Measurements from ENCODE around the gene IGF2BP2.
"Not testable (repeated sequence)": the region's sequence is repeated elsewhere in the genome, so short reads cannot be mapped to it uniquely, and the experiment has no call there.

Gene IGF2BP2

DNA sequence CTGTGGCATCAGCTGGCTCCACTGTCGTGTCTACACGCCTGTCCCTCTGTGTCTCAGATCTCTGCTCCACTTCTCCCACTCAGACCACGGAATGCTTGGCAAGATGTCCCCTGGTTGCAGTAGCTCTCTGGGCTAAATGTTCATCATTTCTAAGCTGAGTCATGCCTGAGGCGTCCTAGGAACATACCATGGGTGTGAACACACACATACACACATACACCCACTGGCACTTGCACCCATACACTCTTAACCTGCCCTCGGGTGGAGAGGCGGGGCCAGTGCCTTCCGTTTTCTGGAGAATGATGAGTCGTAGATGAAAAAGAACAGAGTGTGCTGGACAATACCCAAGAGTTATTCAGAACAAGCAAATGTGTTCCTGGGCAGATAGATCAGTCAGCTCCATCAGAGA is 166.3 kb downstream of the IGF2BP2 start:
- no peak for DNase-seq

GRCh38 chr3:185657691-185658503 is 166.9 kb downstream of the IGF2BP2 start:
- no peak for DNase-seq

GRCh38 chr3:185657211-185657610 is 167.6 kb downstream of the IGF2BP2 start:
- no peak for DNase-seq

DNA sequence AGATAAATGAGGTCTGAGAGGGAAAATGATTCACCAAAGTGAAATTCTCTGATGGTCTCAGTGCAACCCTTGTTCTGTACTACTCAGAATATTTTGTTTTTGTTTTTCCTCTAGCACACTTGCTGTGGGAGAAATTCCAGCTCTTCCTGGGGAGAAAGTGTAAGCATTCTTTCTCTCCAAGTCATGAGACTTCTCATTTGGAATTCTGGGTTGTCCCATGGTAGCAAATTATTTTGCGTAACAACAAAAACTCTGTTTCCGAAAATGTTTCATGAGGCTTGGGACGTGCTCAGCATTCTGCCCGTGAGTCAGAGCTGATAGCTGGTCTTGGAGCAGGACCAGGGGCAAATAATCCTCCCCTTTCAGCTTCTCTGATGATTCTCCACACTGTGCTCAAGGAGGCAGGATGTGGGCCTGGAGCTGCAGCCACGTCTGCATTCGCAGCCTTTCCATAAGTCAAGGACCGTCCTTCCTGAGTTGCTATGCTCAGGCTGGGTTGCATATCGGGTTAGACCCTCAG is 168.5 kb downstream of the IGF2BP2 start:
- DNase-seq, result peak; percentile 23 to 34

DNA sequence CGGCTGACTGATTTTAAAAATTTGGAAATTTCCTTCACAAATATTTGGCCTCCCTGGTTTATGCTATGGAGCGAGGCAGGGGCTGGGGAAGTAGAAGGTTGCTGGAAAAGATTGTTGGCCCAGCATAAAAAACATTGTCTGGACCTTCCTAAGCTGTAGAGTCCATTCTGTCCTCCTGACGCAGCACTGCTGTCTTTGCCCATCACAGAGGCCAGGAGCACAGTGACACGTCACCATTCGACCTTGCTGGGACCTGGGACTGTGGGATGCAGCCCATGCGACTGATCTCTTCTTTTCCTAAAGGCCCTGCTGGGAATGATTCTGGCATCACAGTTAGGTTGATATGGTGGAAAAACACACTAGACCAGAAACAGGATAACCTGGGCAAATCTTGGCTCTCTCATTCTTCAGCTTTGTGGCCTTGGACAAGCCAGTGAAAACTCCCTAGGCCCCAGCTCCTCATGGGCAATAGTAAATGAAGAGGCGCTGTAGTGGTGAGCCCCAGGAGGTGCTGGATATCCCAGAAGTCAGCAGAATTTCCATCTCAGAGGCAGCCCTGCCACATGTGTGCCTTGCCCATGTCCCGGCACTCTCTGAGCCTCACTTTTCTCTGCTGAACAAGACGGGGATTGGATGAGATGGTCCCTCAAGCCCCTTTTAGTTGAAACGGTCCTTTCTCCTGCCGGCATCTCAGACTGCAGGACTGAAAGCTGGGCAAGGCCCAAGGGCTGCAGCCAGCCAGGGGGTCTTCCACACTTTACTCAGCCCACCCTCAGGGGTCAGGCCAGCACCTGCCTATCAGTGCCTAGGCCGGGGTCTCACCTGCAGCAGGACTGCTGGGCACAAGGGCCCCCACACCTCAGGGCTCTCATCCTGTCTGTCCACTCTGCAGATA is 169.2 kb downstream of the IGF2BP2 start:
- no peak for DNase-seq

- DNase-seq, result no peak
Measured at GRCh38 chr3:185654758-185655145, 170.1 kb downstream of the IGF2BP2 start.

DNA sequence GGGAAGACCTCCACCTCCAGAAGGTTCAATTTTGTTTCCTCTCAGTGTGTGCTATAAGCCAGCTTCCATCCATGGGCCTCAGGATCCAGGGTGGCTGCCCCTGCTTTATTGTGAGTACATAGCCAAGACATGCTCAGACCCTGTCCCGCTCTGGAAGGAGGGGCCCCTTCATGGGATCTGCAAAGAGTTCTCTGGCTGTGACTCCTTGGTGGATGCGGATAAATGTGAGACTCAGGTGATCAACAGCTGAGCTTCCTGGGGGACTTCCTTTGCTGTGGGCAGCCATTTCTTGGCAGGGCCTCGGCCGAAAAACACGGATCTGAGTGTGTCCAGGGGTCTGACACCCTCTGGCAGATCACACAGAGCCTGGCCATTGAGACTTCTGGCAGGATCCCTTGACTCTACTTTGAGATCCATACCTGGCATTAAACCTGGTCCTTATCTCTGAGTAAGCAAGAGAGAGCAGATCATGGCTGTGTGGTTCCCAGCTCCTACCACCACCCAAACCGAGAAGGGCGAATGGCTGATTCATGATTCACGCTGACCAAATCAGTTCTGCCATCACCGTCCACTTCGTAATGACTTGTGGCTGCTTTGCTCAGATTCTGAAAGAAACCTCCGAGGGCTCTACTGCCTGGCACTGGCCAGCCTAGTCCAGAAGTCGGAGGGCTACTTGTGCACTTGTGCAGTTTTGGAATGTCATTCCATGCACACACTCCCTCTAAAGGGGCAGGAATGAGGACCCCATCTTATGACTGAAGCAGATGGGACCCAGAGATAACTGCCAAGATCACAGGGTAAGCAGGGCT is 170.7 kb downstream of the IGF2BP2 start:
- DNase-seq, result no peak

GRCh38 chr3:185651971-185652370 is 172.9 kb downstream of the IGF2BP2 start:
- no peak for DNase-seq

DNA sequence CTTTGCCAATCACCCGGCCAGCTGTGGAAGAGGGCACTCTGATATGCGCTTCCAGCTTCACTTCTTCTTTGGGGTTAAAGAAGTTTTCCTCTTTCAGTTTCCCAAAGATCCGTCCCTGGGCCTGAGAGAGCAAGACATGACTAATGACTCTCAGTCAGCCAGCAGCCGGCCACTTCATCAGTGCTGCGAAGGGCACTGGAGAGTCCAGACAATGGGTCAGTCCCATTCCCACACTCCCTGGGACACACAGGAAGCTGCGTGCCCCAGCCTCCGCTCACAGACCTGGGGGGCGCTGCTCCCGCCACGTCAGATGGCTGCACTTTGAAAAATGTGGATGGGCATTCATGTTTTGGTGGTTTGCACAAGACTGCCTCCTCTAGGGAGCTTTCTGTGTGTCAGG is 175.4 kb downstream of the IGF2BP2 start:
- DNase-seq, result no peak

DNA sequence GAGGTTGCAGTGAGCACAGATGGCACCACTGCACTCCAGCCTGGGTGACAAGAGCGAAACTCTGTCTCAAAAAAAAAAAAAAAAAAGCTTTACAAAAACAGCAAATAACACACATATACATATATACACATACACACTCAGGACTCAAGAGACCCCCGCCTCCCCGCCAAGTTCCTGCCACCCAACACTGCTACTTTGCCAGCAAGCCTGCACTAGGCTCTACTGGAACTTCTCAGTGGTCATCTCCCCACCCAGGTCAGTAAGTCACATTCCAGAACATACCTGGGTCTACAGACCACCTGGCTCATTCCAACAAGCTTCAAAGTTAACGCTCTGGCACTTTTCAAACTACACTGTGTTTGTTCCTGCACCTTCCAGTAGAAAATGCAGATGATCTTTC is 176.4 kb downstream of the IGF2BP2 start:
- DNase-seq, result no peak

DNA sequence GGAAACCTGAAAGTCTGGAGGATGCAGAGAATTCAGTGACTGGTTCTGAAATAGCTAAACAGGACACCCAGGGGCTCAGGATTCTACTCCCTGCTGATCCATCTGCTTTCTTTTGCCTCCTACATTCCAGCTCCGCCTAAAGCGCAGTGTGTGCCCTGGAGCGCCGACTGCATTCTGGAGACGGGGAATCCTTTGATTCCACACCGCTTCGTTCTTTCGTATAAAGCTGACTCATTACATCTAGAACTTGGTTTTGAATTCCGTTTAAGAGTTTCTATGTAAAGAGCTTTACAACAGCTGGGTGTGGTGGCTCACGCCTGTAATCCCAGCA is 177.0 kb downstream of the IGF2BP2 start:
- peak in 1 of 2 donors; percentile 12 for DNase-seq

DNA sequence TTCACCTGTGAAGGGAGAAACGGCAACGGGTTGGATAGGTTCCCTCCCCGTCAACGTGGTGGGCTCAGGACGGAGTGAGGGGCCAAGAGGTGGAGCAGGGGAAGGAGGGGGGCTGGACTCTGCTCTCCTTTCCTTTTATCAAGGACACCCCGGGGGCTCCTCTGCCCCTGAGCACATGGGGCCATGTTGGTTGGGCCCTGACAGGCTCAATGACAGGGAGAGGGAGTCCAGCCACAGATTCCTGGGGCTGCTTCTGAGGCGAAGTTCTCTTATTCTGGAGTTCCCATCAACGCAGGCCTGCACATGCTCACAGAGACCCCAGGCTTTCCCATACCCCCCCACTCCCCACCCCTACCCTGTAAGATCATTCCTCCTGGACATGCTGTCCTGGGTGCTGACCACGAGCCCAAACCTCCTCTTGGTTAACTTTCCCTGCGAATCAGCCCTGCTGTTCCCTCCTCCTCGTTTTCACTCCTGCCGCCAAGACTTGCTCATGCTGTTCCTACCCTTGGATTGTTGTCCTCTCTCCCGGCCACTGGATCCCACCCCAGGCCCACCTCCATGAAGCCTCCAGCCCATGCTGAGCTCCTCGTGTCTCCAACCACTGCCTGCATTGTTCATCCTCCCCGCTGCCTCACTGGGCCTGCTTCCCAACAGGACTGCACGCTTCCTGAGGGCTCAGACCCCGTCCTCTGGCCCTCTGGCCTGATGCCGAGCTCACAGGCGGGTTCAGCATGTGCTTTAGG is 177.5 kb downstream of the IGF2BP2 start:
- no peak for DNase-seq

GRCh38 chr3:185646382-185647133 is 178.3 kb downstream of the IGF2BP2 start:
- no peak for DNase-seq

- DNase-seq, result no peak
Measured at GRCh38 chr3:185645596-185646381, 179.1 kb downstream of the IGF2BP2 start.

GRCh38 chr3:185645191-185645590 is 179.7 kb downstream of the IGF2BP2 start:
- not testable (repeated sequence) for DNase-seq

GRCh38 chr3:185640308-185640707 is 184.5 kb downstream of the IGF2BP2 start:
- DNase-seq, result no peak

GRCh38 chr3:185639632-185640206 is 185.1 kb downstream of the IGF2BP2 start:
- no peak for DNase-seq

DNA sequence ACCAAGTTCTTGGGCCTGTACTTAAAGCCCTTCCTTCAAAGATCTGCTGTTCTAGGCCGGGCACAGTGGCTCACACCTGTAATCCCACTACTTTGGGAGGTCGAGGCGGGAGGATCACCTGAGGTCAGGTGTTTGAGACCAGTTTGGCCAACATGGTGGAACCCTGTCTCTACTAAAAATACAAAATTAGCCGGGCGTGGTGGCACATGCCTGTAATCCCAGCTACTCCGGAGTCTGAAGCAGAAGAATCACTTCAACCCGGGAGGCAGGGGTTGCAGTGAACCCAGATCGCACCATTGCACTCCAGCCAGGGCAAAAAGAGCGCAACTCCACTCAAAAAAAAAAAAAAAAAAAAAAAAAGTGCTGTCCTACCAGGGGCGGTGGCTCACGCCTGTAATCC is 186.2 kb downstream of the IGF2BP2 start:
- DNase-seq, result not testable (repeated sequence)

GRCh38 chr3:185637388-185637787 is 187.5 kb downstream of the IGF2BP2 start:
- no peak for DNase-seq

DNA sequence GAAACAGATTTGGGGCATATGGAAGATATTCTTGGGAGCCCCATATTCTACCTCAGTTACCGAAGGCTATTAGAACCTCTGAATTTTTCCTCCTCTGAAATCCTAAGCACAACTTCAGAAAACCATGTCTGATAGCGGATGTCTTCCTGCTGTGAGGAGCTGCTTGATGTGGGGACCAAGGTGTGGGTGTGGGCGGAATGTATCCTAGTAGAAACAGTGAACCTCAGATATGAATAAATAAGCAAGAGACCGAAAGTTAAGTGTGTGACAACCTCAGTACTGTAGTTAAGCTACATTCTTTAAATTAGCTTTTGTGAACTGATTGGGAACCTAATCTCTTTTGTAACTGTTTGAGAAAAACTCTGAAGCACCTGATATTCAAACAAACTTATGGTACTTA is 191.8 kb downstream of the IGF2BP2 start:
- DNase-seq, result no peak
